Subcutaneous adipose tissue (tissue), 4 donors: Measurements from ENCODE around the gene LANCL2. TPM values are rescaled to one million over a fixed set of nuclear protein-coding genes. Genes with fewer than 3 reads are reported as not detected.

Experiments used
- total RNA-seq, 4 donors: library from RNA; depleted of rRNA; stranded (reverse); fragments of >200 nt; gene quantifications; one replicate each; pipeline ENCODE4 v1.1.0, GENCODE V29; 2016
- TF ChIP-seq, protein P1 (sequence below): fragments of 450-650 bp; IDR thresholded peaks from one replicate; pipeline ENCODE4 v1.5.1; 2016; ENCODE audit warnings: low read depth, mild to moderate bottlenecking, control low read depth, antibody characterized with exemption, moderate library complexity

The LANCL2 gene
- total RNA-seq, 4 donors from 2014 or later, result 6.1 to 11.1 (median 9.6) TPM

DNA sequence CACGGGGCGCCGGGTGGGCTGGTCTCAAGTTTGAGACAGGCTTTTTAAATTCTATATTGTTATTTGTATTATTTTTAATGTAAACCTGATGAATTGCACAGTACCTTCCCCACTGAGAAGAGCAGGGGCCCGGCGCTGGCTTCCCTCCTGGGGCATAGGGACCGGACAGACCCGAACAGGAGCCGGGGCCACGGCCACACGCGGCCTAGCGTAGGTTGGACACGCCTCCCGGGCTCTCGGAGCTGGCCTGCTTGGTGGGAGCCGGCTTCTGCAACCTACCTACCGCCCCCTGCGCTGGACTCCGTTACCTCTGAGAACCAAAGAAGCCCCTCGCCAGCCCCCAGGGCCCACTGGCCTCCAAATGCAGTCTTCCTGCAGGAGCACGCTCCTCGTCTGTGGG lies 19.8 kb upstream of the LANCL2 start:
- TF ChIP-seq, protein P1, sequence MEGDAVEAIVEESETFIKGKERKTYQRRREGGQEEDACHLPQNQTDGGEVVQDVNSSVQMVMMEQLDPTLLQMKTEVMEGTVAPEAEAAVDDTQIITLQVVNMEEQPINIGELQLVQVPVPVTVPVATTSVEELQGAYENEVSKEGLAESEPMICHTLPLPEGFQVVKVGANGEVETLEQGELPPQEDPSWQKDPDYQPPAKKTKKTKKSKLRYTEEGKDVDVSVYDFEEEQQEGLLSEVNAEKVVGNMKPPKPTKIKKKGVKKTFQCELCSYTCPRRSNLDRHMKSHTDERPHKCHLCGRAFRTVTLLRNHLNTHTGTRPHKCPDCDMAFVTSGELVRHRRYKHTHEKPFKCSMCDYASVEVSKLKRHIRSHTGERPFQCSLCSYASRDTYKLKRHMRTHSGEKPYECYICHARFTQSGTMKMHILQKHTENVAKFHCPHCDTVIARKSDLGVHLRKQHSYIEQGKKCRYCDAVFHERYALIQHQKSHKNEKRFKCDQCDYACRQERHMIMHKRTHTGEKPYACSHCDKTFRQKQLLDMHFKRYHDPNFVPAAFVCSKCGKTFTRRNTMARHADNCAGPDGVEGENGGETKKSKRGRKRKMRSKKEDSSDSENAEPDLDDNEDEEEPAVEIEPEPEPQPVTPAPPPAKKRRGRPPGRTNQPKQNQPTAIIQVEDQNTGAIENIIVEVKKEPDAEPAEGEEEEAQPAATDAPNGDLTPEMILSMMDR, result no peak

DNA sequence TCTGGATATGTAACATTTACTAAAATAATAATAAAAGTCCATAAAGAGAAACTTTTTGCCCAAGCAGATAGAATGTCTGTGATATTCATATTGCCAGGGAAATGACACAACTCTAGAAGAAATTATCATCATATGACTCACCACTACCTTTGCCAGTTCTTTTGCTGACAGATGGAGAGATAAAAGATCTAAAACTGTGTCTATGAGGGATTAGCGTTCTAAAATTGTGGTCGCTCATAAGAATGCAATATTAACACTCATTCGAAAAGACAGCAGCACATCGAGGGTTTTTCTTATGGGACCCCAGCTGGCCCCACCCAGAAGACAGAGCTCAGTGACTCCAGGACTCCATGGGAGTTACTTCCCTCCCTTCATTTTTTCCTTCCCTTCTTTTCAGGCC lies 16.6 kb upstream of the LANCL2 start:
- TF ChIP-seq, protein P1, result no peak

DNA sequence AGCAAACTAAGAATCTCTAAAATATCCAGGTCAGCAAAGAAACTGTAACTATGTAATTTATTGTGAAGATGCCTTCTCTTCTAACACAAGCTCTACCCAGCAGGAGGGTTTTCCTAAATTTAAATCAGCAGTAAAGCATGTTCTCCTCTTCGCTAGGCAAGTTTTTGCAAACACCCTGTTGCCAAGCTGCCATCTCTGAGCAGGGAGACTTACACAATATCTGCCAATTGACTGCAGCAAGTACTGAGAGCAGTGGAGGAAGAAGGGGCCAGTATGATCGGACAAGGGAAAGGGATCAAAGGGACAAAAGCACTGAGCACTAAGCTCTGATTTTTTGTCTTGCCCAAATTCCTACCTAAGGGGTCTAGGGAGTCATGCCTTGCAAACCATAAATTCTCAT lies 16.0 kb upstream of the LANCL2 start:
- TF ChIP-seq, protein P1, result no peak

DNA sequence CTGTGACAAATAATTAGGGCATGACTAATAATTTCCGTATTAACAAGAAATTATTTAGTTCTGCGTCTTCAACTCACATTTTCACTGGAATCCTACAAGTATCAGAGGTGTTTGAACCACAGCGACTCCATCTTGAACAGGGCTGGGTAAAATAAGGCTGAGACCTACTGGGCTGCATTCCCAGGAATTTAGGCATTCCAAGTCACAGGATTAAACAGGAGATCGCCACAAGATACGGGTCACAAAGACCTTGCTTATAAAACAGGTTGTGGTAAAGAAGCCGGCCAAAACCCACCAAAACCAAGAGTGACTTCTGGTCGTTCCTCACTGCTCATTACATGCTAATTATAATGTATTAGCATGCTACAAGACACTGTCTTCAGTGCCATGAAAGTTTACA lies 14.9 kb upstream of the LANCL2 start:
- TF ChIP-seq, protein P1, result no peak

DNA sequence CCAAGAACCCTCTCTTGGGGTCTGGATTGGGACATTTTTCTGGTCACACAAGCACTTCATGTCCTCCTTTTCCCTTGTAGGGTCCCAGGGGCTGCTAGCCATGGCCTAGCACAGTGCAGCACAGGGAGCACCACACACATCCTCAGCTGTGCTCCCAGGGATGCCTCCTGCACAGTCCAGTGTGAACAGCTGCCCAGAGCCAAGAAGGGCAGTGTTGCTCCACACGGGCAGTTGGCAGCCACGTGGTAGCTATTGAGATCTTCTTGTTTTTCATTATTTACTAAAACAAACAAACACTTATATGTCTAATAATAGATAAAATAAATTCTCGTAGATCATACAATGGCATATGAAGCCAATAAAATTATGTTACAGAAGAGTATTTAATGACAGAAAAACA lies 13.9 kb upstream of the LANCL2 start:
- TF ChIP-seq, protein P1, result no peak

DNA sequence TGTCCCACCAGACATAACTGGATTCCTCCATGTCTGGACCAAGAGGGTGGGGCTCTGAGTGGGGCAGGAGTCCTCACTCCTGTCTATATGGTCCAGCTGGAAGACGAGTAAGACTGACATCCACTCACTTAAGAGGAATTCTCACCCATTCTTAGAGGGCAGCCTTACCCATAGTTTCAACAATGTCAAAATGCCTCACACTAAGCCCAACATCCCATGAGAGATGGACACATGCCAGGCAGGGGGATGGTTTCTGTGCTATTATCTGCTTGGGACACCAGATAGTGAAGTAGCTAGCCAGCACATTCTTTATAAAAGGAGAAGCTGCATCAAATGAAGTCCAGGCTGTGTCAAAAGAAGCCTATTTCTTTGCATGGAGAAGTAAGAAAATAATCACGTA lies 4.7 kb upstream of the LANCL2 start:
- TF ChIP-seq, protein P1, result no peak

DNA sequence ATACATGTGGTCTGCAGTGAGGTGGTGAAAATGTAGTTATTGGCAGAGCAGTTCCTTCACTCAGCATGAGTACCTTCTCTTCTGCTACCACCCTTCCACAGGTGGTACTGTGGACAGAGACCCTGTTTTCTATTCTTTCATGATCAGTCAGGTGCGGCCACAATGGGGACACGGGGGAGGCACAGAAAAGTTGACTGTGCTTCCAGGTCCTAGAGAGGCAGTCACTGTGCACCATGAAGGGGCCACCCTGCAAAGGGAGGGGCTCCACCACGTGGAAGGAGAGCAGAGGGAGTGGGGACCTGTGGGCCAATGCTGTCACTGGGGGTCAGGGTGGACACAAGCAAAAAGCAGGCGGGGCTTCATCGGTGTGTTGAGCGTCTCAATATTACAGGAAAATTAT lies 3.6 kb upstream of the LANCL2 start:
- TF ChIP-seq, protein P1, result no peak
